ENCODE data around the gene LMO3. TPM values are rescaled to one million over a fixed set of nuclear protein-coding genes. Genes with fewer than 3 reads are reported as not detected.

Gene LMO3
- total RNA-seq, 2 donors from 2014 or later = 45.4 to 49.5 TPM

- Histone ChIP-seq H3K4me3 (peak overlapping the region; percentile 31), H3K36me3 (no peaks in the 10 kb centered on the region), H3K27me3 (replicated peaks; ENCODE audit: insufficient read depth) (no peaks in the 10 kb centered on the region), H3K27ac (peak overlapping the region; percentile 59), H3K9me3 (no peaks in the 10 kb centered on the region), H3K4me1 (ENCODE audit: control insufficient read depth in 1 of 2, low read depth in 2 of 2) (peaks cover 0 to 16% of the 10 kb centered on the region in 2 donors)
- no peak for TF ChIP-seq CTCF (IDR thresholded peaks at IDR 0.05)
- DNase-seq (ENCODE audit: low spot score) (no peak), ATAC-seq (ENCODE audit: insufficient number of reproducible peaks, low FRiP score, low read depth) (peak; percentile 36)
Observed at GRCh38 chr12:16586350-16587109, 19.4 kb downstream of the LMO3 start.

- Histone ChIP-seq H3K4me1 (ENCODE audit: control insufficient read depth in 1 of 2, low read depth in 2 of 2) (peaks cover 0 to 16% of the 10 kb centered on the region in 2 donors), H3K9me3 (no peaks in the 10 kb centered on the region), H3K4me3 (no peak overlapping the region), H3K27me3 (replicated peaks; ENCODE audit: insufficient read depth) (no peaks in the 10 kb centered on the region), H3K36me3 (no peaks in the 10 kb centered on the region), H3K27ac (peak overlapping the region in 1 of 2 donors; percentile 59)
- ATAC-seq (ENCODE audit: insufficient number of reproducible peaks, low FRiP score, low read depth) = no peak
- no peak for TF ChIP-seq CTCF (IDR thresholded peaks at IDR 0.05)
- DNase-seq (ENCODE audit: low spot score) = no peak
Observed at GRCh38 chr12:16585781-16586180, 20.2 kb downstream of the LMO3 start.

GRCh38 chr12:16583969-16584745 is 21.8 kb downstream of the LMO3 start:
- ATAC-seq (ENCODE audit: insufficient number of reproducible peaks, low FRiP score, low read depth) = no peak
- H3K27me3 ChIP-seq (replicated peaks; ENCODE audit: insufficient read depth) = no peaks in the 10 kb centered on the region

GRCh38 chr12:16581416-16581815 is 24.5 kb downstream of the LMO3 start:
- peaks cover 0 to 5% of the 10 kb centered on the region in 2 donors for H3K4me1 ChIP-seq (ENCODE audit: control insufficient read depth in 1 of 2, low read depth in 2 of 2)

More at GRCh38 chr12:16583969-16584745, 21.8 kb downstream of the LMO3 start:
- H3K9me3 ChIP-seq = no peaks in the 10 kb centered on the region
- no peak overlapping the region for H3K4me3 ChIP-seq
- peaks cover 0 to 16% of the 10 kb centered on the region in 2 donors for H3K4me1 ChIP-seq (ENCODE audit: control insufficient read depth in 1 of 2, low read depth in 2 of 2)
- H3K27ac ChIP-seq = no peak overlapping the region
- H3K36me3 ChIP-seq = no peaks in the 10 kb centered on the region
- no peak for TF ChIP-seq CTCF (IDR thresholded peaks at IDR 0.05)
- no peak for DNase-seq (ENCODE audit: low spot score)

More at GRCh38 chr12:16581416-16581815, 24.5 kb downstream of the LMO3 start:
- Histone ChIP-seq H3K4me3 (no peak overlapping the region), H3K27me3 (replicated peaks; ENCODE audit: insufficient read depth) (no peaks in the 10 kb centered on the region), H3K9me3 (no peaks in the 10 kb centered on the region), H3K36me3 (no peaks in the 10 kb centered on the region), H3K27ac (no peak overlapping the region)
- no peak for TF ChIP-seq CTCF (IDR thresholded peaks at IDR 0.05)
- no peak for DNase-seq (ENCODE audit: low spot score)
- ATAC-seq (ENCODE audit: insufficient number of reproducible peaks, low FRiP score, low read depth) = no peak
